A673 (cell line): Measurements from ENCODE around the gene HPCAL1.

Source experiments
- CTCF ChIP-seq: fragments of 300-800, 200-600 bp; sonication (generic); conservative IDR thresholded peaks from 2 replicates; pipeline ENCODE4 v1.5.1; 2017; ENCODE audit warnings: low read depth, mild to moderate bottlenecking, antibody characterized with exemption, low read length, moderate library complexity, mixed read lengths
- EZH2 ChIP-seq: fragments of 200-600 bp; sonication (generic); IDR thresholded peaks from 2 replicates; pipeline ENCODE4 v1.6.1; 2017; ENCODE audit warnings: borderline replicate concordance, low read depth, mild to moderate bottlenecking, mixed read lengths, antibody characterized with exemption, low read length; ENCODE audit not compliant: poor library complexity, severe bottlenecking

GRCh38 chr2:10287761-10288160, 14.9 kb upstream of the HPCAL1 start:
- TF ChIP-seq CTCF (no peak), EZH2 (no peak)
